Esophagus muscularis mucosa (tissue), 4 donors: ENCODE results near the gene ZNF362. TPM values are rescaled to one million over a fixed set of nuclear protein-coding genes. Genes with fewer than 3 reads are reported as not detected.

Source experiments
- DNase-seq: peaks from one replicate; pipeline ENCODE4 v3.0.0-alpha.2; 2017; ENCODE audit errors: extremely low spot score
- H3K27ac ChIP-seq, 4 donors: fragments of 200-600 bp; sonication (generic); replicated peaks in 1 of 4; 1 replicate in 3 of 4; 2 replicates in 1 of 4; pipeline ENCODE4 v1.5.1; 2016 to 2019; ENCODE audit warnings: mild to moderate bottlenecking in 1 of 4
- H3K27me3 ChIP-seq, 4 donors: fragments of 200-600 bp; sonication (generic); one replicate each; pipeline versions ENCODE4 v1.5.1 to v1.6.0; 2016 to 2019
- H3K36me3 ChIP-seq, 4 donors: fragments of 200-600 bp; sonication (generic); one replicate each; pipeline ENCODE4 v1.5.1; 2016 to 2019
- H3K4me1 ChIP-seq, 4 donors: fragments of 200-600 bp; sonication (generic); one replicate each; pipeline ENCODE4 v1.5.1; 2016 to 2019
- H3K4me3 ChIP-seq, 4 donors: fragments of 200-600 bp; sonication (generic); 1 replicate in 2 of 4; 2 replicates in 2 of 4; pipeline ENCODE4 v1.5.1; 2016 to 2019; ENCODE audit warnings: mild to moderate bottlenecking in 4 of 4, moderate library complexity in 1 of 4
- H3K9me3 ChIP-seq, 4 donors: fragments of 200-600 bp; sonication (generic); 1 replicate in 3 of 4; 2 replicates in 1 of 4; pipeline ENCODE4 v1.5.1; 2016 to 2019
- EP300 ChIP-seq: sonication (generic); formaldehyde crosslinking; IDR thresholded peaks from one replicate; pipeline ENCODE4 v1.6.1; 2017; ENCODE audit warnings: antibody characterized with exemption
- POLR2A ChIP-seq: fragments of 450-650 bp; IDR thresholded peaks from one replicate; pipeline ENCODE4 v1.6.1; 2017; ENCODE audit warnings: antibody characterized with exemption, moderate library complexity, mild to moderate bottlenecking, low read depth
- POLR2AphosphoS5 ChIP-seq, 2 donors: sonication (generic); formaldehyde crosslinking; IDR thresholded peaks; one replicate each; pipeline ENCODE4 v1.6.1; 2017; ENCODE audit warnings: antibody characterized with exemption in 2 of 2
- WGBS: methylation state at CpG from one replicate; pipeline ENCODE4 v1.1.5; 2018; 5-methylcytosine and 5-hydroxymethylcytosine counted together
- intact Hi-C: fragments of 100-400 bp; cut with DNase I; formaldehyde crosslinking; loops from one replicate; pipeline ENCODE4 v1.15.1; 2023
- total RNA-seq, 4 donors: library from RNA; depleted of rRNA; stranded (reverse); fragments of >200 nt; gene quantifications; one replicate each; pipeline versions ENCODE4 v1.1.0 to v1.2.1, GENCODE V29; 2016
- TF ChIP-seq, protein P1 (sequence below), 3 experiments: fragments of 200-600 bp in 2 of 3; fragments of 450-650 bp in 1 of 3; sonication (generic) in 2 of 3; IDR thresholded peaks; one replicate each; pipeline ENCODE4 v1.5.1; 2017 to 2019; ENCODE audit warnings: antibody characterized with exemption in 3 of 3, mild to moderate bottlenecking in 2 of 3, moderate library complexity in 1 of 3

ZNF362 gene
- total RNA-seq, 4 donors from 2014 or later, result 17.2 to 35.3 (median 25.1) TPM

DNA sequence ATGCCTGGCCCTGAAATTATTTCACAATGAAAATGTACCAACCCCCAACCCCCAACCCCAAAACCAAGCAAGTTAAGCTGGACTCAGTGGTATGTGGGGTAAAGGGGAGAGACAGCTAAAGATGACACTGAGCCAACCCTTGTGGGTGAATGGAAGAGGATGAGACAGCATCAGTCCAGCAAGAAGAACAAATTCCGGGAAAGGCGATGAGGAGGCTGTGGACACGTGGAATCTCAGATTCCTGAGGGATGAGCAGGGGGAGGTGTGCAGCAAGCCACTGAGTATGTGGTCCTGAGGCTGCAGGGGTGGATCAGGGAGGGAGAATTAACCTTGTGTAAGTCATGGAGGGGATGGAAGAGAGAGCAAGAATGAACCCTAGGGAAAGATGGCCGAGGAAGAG is 14.4 kb upstream of the ZNF362 start:
- Histone ChIP-seq H3K9me3 (no peaks in the 10 kb centered on the region), H3K27me3 (no peaks in the 10 kb centered on the region), H3K4me1 (no peaks in the 10 kb centered on the region), H3K36me3 (no peaks in the 10 kb centered on the region), H3K27ac (no peak overlapping the region), H3K4me3 (no peak overlapping the region)
- TF ChIP-seq POLR2AphosphoS5 (IDR thresholded peaks at IDR 0.05), result no peak
- no peak for TF ChIP-seq EP300
- TF ChIP-seq, protein P1, sequence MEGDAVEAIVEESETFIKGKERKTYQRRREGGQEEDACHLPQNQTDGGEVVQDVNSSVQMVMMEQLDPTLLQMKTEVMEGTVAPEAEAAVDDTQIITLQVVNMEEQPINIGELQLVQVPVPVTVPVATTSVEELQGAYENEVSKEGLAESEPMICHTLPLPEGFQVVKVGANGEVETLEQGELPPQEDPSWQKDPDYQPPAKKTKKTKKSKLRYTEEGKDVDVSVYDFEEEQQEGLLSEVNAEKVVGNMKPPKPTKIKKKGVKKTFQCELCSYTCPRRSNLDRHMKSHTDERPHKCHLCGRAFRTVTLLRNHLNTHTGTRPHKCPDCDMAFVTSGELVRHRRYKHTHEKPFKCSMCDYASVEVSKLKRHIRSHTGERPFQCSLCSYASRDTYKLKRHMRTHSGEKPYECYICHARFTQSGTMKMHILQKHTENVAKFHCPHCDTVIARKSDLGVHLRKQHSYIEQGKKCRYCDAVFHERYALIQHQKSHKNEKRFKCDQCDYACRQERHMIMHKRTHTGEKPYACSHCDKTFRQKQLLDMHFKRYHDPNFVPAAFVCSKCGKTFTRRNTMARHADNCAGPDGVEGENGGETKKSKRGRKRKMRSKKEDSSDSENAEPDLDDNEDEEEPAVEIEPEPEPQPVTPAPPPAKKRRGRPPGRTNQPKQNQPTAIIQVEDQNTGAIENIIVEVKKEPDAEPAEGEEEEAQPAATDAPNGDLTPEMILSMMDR (IDR thresholded peaks at IDR 0.05), result no peak
- no peak for TF ChIP-seq POLR2A
- intact Hi-C loops, result no loop called here
- WGBS, result 82% methylated on average over 4 of the region's 4 CpGs
- no peak for DNase-seq

DNA sequence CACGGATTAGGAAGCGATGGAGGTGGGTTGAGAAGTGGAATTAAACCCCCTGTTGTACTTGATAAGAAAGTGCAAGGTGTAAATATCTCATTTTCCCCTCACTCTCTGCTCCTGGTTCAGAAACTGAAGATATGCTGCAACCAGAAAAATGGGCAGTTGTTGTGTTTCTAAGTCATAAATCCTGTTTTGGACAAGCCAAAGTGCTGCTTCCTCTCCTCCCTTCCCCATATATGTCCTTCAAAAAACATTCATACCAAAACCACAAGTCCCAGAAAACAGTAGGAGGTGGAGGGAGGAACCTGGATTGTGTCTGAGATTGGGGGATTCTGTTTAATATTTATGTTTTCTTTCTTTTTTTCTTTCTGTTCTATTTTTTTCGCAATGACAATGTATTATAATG is 13.6 kb upstream of the ZNF362 start:
- no peaks in the 10 kb centered on the region for H3K9me3 ChIP-seq
- 49% methylated on average over 3 of the region's 3 CpGs for WGBS
- intact Hi-C loops, result no loop called here
- DNase-seq, result no peak
- H3K4me3 ChIP-seq, result no peak overlapping the region
- no peaks in the 10 kb centered on the region for H3K27me3 ChIP-seq
- H3K36me3 ChIP-seq, result no peaks in the 10 kb centered on the region
- H3K4me1 ChIP-seq, result no peaks in the 10 kb centered on the region
- no peak overlapping the region for H3K27ac ChIP-seq
- TF ChIP-seq, protein P1 (IDR thresholded peaks at IDR 0.05), result no peak
- TF ChIP-seq EP300 (no peak), POLR2A (no peak), POLR2AphosphoS5 (IDR thresholded peaks at IDR 0.05) (no peak)

DNA sequence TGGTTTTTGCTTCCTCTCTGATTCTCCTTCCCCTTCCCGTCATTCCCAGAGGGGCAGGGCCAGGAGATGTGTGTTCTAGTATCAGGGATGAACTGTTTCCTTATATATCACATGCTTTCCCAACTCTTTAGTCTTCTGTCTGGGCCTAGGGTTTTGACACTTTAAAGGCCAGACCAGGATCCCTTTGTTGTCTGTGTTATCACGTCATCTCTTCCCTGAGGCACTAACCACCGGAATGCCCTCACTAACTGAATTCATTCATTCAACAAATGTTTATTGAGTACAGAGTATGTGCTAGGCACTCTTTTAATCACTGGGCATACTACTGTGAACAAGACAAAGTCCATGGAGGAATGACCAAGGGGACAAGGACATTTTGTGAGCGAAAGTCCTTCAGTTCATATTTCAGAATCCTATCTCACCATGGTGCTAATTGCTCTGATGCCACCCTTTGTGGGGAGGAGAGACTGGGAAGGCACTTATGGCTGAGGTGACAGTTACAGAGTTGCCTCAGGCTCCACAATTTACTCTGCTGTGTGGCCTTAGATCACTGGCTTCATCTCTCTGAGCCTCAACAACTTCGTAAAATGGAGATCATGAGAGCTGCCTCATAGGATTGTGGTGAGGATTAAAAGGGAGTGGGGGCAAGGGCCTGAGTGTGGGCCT is 12.0 kb upstream of the ZNF362 start:
- TF ChIP-seq POLR2AphosphoS5 (IDR thresholded peaks at IDR 0.05) (no peak), POLR2A (no peak), EP300 (no peak)
- TF ChIP-seq, protein P1 (IDR thresholded peaks at IDR 0.05), result no peak
- Histone ChIP-seq H3K27me3 (no peaks in the 10 kb centered on the region), H3K27ac (no peak overlapping the region), H3K4me3 (no peak overlapping the region), H3K4me1 (no peaks in the 10 kb centered on the region), H3K36me3 (no peaks in the 10 kb centered on the region), H3K9me3 (no peaks in the 10 kb centered on the region)
- WGBS, result 82% methylated on average over 5 of the region's 5 CpGs
- no peak for DNase-seq
- intact Hi-C loops, result no loop called here

DNA sequence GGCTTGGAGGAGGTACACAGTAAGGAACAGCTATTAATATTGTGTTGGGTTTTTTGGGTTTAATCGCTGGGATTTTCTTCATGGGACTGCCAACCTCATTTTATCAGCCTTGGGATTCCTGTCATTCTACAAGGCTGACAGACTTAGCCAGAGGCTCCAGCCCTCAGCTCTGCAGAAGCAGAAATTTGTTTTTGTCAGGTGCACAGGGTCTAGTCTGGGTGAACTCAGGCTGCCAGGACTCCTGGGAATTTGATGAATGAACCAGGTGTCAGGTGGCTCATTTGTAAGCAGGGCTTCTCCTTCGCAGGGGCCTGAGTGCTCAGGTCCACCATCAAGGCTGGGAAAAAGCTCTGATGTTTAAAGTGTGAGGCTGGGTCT is 11.5 kb upstream of the ZNF362 start:
- H3K4me1 ChIP-seq, result no peaks in the 10 kb centered on the region
- H3K9me3 ChIP-seq, result no peaks in the 10 kb centered on the region
- intact Hi-C loops, result no loop called here
- no peak overlapping the region for H3K4me3 ChIP-seq
- no peaks in the 10 kb centered on the region for H3K27me3 ChIP-seq
- H3K36me3 ChIP-seq, result no peaks in the 10 kb centered on the region
- no peak for TF ChIP-seq POLR2AphosphoS5 (IDR thresholded peaks at IDR 0.05)
- TF ChIP-seq POLR2A, result no peak
- TF ChIP-seq EP300, result no peak
- TF ChIP-seq, protein P1 (IDR thresholded peaks at IDR 0.05), result no peak
- no peak for DNase-seq
- 89% methylated on average over 2 of the region's 2 CpGs for WGBS
- H3K27ac ChIP-seq, result no peak overlapping the region

DNA sequence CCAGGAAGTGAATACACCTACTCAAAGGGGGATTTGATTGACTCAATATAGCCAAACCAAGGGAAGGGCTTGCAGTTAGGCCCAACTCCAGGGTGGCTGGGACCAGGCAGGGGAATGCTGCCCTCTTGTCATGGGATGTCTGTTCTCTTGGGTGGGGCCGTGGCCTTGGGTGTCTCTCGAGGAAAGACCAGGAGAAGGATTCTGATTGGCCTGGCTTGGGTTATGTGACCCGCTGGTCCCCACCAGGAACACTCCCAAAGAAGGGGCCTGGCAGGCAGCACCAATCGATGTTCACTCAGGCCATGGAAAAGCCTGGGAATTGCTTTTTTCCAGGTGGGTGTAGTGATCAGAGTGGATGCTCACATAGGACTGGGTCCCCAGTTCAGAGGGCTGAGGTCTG is 10.1 kb upstream of the ZNF362 start:
- TF ChIP-seq EP300 (no peak), POLR2AphosphoS5 (IDR thresholded peaks at IDR 0.05) (no peak), POLR2A (no peak)
- TF ChIP-seq, protein P1 (IDR thresholded peaks at IDR 0.05), result no peak
- no peaks in the 10 kb centered on the region for H3K4me1 ChIP-seq
- no peak for DNase-seq
- no peak overlapping the region for H3K27ac ChIP-seq
- intact Hi-C loops, result no loop called here
- WGBS, result no CpG with 5 or more reads among the region's 4 CpGs
- H3K27me3 ChIP-seq, result no peaks in the 10 kb centered on the region
- H3K36me3 ChIP-seq, result no peaks in the 10 kb centered on the region
- H3K4me3 ChIP-seq, result no peak overlapping the region
- no peaks in the 10 kb centered on the region for H3K9me3 ChIP-seq
